Measurements from ENCODE around the gene DPRX.

DNA sequence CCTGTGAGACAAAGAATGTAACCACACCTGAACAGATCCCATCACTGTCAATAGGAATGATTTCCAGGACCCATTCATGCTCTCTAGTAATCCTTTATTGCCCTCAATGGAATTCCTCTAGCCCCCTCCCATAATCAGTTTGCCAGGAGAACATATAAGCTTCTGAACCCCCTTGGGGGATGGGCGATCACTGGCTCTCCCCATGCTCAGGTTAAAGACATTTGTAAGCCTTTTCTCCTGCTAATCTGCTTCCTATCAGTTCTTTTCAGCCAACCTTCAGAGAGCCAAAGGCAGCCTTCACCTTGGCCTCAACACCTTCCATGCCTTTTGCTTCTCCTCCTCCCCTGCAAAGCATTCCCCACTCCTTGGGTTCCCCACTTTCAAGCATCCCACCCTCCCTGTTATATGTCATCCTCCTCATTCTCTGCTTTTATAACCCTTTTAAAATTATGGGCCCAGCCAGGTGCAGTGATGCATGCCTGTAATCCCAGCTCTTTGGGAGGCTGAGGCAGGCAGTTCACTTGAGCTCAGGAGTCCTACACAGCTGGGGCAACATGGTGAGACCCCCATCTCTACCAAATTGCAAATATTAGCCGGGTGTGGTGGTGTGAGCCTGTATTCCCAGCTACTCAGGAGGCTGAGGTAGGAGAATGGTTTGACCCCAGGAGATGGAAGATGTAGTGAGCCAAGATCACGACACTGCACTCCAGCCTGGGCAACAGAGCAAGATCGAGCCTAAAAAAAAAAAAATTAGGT, 12.4 kb downstream of the DPRX start:
- TF ChIP-seq, protein P1, sequence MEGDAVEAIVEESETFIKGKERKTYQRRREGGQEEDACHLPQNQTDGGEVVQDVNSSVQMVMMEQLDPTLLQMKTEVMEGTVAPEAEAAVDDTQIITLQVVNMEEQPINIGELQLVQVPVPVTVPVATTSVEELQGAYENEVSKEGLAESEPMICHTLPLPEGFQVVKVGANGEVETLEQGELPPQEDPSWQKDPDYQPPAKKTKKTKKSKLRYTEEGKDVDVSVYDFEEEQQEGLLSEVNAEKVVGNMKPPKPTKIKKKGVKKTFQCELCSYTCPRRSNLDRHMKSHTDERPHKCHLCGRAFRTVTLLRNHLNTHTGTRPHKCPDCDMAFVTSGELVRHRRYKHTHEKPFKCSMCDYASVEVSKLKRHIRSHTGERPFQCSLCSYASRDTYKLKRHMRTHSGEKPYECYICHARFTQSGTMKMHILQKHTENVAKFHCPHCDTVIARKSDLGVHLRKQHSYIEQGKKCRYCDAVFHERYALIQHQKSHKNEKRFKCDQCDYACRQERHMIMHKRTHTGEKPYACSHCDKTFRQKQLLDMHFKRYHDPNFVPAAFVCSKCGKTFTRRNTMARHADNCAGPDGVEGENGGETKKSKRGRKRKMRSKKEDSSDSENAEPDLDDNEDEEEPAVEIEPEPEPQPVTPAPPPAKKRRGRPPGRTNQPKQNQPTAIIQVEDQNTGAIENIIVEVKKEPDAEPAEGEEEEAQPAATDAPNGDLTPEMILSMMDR (IDR thresholded peaks at IDR 0.05), result no peak
- TF ChIP-seq POLR2A (IDR thresholded peaks at IDR 0.05), result no peak
- no peak for TF ChIP-seq EP300 (IDR thresholded peaks at IDR 0.05)
- TF ChIP-seq POLR2AphosphoS5 (IDR thresholded peaks at IDR 0.05), result no peak
